DOHH2 (cell line): Measurements from ENCODE around the gene URI1.

Experiments
- H3F3A ChIP-seq: fragments of 200-600 bp; sonication (generic), shearing (Covaris generic); 2 replicates; pipeline ENCODE4 v1.6.0; 2016; ENCODE audit warnings: antibody characterized with exemption, mild to moderate bottlenecking; ENCODE audit not compliant: control insufficient read depth, insufficient read depth
- H3K27ac ChIP-seq: fragments of 200-600 bp; sonication (generic); 2 replicates; pipeline ENCODE4 v1.5.1; 2014; ENCODE audit warnings: low read depth, mild to moderate bottlenecking, low read length, moderate library complexity
- H3K27me3 ChIP-seq: fragments of 200-600 bp; sonication (generic); 2 replicates; pipeline ENCODE4 v1.6.1; 2014; ENCODE audit warnings: mild to moderate bottlenecking, low read length, mixed read lengths; ENCODE audit not compliant: control insufficient read depth
- H3K36me3 ChIP-seq: fragments of 200-600 bp; sonication (generic); 2 replicates; pipeline ENCODE4 v1.6.1; 2014; ENCODE audit warnings: mild to moderate bottlenecking, low read length, moderate library complexity, mixed read lengths; ENCODE audit not compliant: control insufficient read depth
- H3K4me1 ChIP-seq: fragments of 200-600 bp; sonication (generic); 2 replicates; pipeline ENCODE4 v1.6.1; 2014; ENCODE audit warnings: mild to moderate bottlenecking, low read length, mixed read lengths; ENCODE audit not compliant: control insufficient read depth
- H3K4me2 ChIP-seq: fragments of 200-600 bp; sonication (generic); 2 replicates; pipeline ENCODE4 v1.6.0; 2014; ENCODE audit warnings: mild to moderate bottlenecking, low read length, moderate library complexity
- H3K4me3 ChIP-seq: fragments of 200-600 bp; sonication (generic); 2 replicates; pipeline ENCODE4 v1.5.1; 2014; ENCODE audit warnings: mild to moderate bottlenecking, low read length, mixed read lengths
- H3K79me2 ChIP-seq: fragments of 200-600 bp; sonication (generic); 2 replicates; pipeline ENCODE4 v1.6.1; 2014; ENCODE audit warnings: mild to moderate bottlenecking, low read length, mixed read lengths; ENCODE audit not compliant: control insufficient read depth
- H3K9me2 ChIP-seq: fragments of 200-600 bp; sonication (generic); replicated peaks from 2 replicates; pipeline ENCODE4 v1.6.1; 2014; ENCODE audit warnings: mild to moderate bottlenecking, low read length, mixed read lengths; ENCODE audit not compliant: control insufficient read depth
- H3K9me3 ChIP-seq: fragments of 200-600 bp; sonication (generic); 2 replicates; pipeline ENCODE4 v1.6.1; 2014; ENCODE audit warnings: antibody characterized with exemption, low read length, mixed read lengths; ENCODE audit not compliant: control insufficient read depth, insufficient read depth
- H4K20me1 ChIP-seq: fragments of 200-600 bp; sonication (generic); 2 replicates; pipeline ENCODE4 v1.6.0; 2014; ENCODE audit warnings: low read depth, mild to moderate bottlenecking, antibody characterized with exemption, low read length, moderate library complexity; ENCODE audit not compliant: control insufficient read depth, insufficient read depth
- EZH2phosphoT487 ChIP-seq: fragments of 200-600 bp; sonication (generic); IDR thresholded peaks from 2 replicates; pipeline ENCODE4 v1.6.1; 2017; ENCODE audit warnings: borderline replicate concordance, mild to moderate bottlenecking, antibody characterized with exemption, low read length, moderate library complexity, mixed read lengths
- TF ChIP-seq, protein P1 (sequence below): fragments of 200-600 bp; sonication (generic); IDR thresholded peaks from one replicate; pipeline ENCODE4 v1.5.1; 2014; ENCODE audit warnings: antibody characterized with exemption, mild to moderate bottlenecking, low read depth, low read length; ENCODE audit not compliant: poor library complexity, severe bottlenecking

URI1 gene

DNA sequence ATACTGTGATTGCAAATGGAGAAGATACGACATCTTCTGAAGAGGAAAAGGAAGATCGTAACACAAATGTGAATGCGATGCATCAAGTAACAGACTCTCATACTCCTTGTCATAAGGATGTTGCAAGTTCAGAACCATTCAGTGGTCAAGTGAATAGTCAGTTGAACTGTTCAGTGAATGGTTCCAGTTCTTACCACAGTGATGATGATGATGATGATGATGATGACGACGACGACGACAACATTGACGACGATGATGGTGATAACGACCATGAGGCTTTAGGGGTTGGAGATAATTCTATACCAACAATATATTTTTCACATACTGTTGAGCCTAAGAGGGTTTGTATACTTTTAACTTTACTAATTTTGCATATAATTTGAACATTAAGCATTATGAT is 67.0 kb downstream of the URI1 start:
- no peaks in the 10 kb centered on the region for H3K79me2 ChIP-seq
- H3K4me1 ChIP-seq = no peaks in the 10 kb centered on the region
- peaks cover 62% of the 10 kb centered on the region for H3K36me3 ChIP-seq
- H3K27me3 ChIP-seq = no peaks in the 10 kb centered on the region
- H3K9me3 ChIP-seq = no peaks in the 10 kb centered on the region
- no peaks in the 10 kb centered on the region for H3F3A ChIP-seq
- no peak overlapping the region for H3K4me3 ChIP-seq
- no peak overlapping the region for H3K27ac ChIP-seq
- H3K9me2 ChIP-seq = no peaks in the 10 kb centered on the region
- no peak overlapping the region for H3K4me2 ChIP-seq
- no peaks in the 10 kb centered on the region for H4K20me1 ChIP-seq
- TF ChIP-seq EZH2phosphoT487 = no peak
- TF ChIP-seq, protein P1, sequence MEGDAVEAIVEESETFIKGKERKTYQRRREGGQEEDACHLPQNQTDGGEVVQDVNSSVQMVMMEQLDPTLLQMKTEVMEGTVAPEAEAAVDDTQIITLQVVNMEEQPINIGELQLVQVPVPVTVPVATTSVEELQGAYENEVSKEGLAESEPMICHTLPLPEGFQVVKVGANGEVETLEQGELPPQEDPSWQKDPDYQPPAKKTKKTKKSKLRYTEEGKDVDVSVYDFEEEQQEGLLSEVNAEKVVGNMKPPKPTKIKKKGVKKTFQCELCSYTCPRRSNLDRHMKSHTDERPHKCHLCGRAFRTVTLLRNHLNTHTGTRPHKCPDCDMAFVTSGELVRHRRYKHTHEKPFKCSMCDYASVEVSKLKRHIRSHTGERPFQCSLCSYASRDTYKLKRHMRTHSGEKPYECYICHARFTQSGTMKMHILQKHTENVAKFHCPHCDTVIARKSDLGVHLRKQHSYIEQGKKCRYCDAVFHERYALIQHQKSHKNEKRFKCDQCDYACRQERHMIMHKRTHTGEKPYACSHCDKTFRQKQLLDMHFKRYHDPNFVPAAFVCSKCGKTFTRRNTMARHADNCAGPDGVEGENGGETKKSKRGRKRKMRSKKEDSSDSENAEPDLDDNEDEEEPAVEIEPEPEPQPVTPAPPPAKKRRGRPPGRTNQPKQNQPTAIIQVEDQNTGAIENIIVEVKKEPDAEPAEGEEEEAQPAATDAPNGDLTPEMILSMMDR = no peak

DNA sequence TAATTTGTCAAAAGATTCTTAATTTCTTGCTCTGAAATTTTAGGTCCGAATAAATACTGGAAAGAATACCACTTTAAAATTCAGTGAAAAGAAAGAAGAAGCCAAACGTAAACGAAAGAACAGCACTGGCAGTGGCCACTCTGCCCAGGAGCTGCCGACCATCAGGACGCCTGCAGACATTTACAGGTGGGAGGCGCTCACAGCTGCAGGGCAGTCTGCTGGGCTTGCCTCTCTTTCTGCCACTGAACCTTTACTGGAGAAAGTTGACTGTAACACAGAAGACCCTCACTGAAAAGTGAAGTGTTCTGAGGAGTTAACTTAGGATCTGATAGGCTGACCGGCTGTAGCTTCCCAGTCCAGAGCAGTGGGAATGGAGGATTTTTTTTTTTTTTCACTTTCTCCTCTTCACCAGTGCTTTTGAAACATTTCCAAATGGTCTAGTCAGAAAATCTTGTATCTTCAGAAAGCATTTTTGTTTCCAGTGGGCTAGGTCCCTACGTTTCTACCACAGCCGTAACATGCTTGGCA is 69.1 kb downstream of the URI1 start:
- no peaks in the 10 kb centered on the region for H4K20me1 ChIP-seq
- H3K4me2 ChIP-seq = no peak overlapping the region
- H3K36me3 ChIP-seq = peaks cover 63% of the 10 kb centered on the region
- no peaks in the 10 kb centered on the region for H3K9me3 ChIP-seq
- H3K4me3 ChIP-seq = no peak overlapping the region
- no peaks in the 10 kb centered on the region for H3K4me1 ChIP-seq
- no peak for TF ChIP-seq EZH2phosphoT487
- TF ChIP-seq, protein P1 = no peak
- H3K9me2 ChIP-seq = no peaks in the 10 kb centered on the region
- H3F3A ChIP-seq = no peaks in the 10 kb centered on the region
- H3K27me3 ChIP-seq = no peaks in the 10 kb centered on the region
- no peaks in the 10 kb centered on the region for H3K79me2 ChIP-seq
- no peak overlapping the region for H3K27ac ChIP-seq

DNA sequence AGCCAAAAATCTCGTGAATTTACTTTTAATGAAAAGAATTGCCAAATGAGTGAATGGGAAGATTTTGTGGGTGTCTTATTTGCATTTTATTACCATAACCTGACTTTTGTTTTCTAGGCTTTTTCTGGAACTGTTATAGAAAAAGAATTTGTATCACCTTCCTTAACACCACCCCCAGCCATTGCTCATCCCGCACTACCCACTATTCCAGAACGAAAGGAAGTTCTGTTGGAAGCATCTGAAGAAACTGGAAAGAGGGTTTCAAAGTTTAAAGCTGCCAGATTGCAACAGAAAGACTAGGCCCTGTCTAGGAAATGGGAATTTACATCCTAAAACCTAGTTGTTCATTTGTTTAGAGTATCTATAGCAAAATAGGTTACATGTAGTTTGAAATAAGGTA is 72.7 kb downstream of the URI1 start:
- peaks cover 44% of the 10 kb centered on the region for H3K36me3 ChIP-seq
- H3K4me3 ChIP-seq = no peak overlapping the region

More for the DNA sequence above, 72.7 kb downstream of the URI1 start:
- Histone ChIP-seq H3K9me3 (no peaks in the 10 kb centered on the region), H3K79me2 (no peaks in the 10 kb centered on the region), H4K20me1 (no peaks in the 10 kb centered on the region), H3K4me1 (no peaks in the 10 kb centered on the region), H3K4me2 (no peak overlapping the region), H3K27ac (no peak overlapping the region), H3F3A (0 out of 2 replicates have a peak, but pooled peaks cover 3% of the 10 kb centered on the region), H3K27me3 (no peaks in the 10 kb centered on the region), H3K9me2 (no peaks in the 10 kb centered on the region)
- TF ChIP-seq, protein P1 = no peak
